Omental fat pad (tissue), 4 donors: ENCODE results near the gene PON1. TPM values are rescaled to one million over a fixed set of nuclear protein-coding genes. Genes with fewer than 3 reads are reported as not detected.

Experiments
- ATAC-seq: fragments of 150-250 bp; one replicate; pipeline ENCODE4 v1.9.1; 2016; ENCODE audit warnings: mild to moderate bottlenecking, moderate library complexity; ENCODE audit not compliant: low FRiP score
- DNase-seq: peaks from one replicate; pipeline ENCODE4 v3.0.0-alpha.2; 2019; ENCODE audit warnings: low spot score
- CTCF ChIP-seq, 3 donors: fragments of 450-650 bp; IDR thresholded peaks; one replicate each; pipeline ENCODE4 v1.5.1; 2016 to 2017; ENCODE audit warnings: antibody characterized with exemption in 3 of 3, mild to moderate bottlenecking in 3 of 3, moderate library complexity in 2 of 3
- total RNA-seq, 4 donors: library from RNA; depleted of rRNA; stranded (reverse); fragments of >200 nt; gene quantifications; one replicate each; pipeline ENCODE4 v1.1.0, GENCODE V29; 2016

The PON1 gene
- 1 to 10 TPM in 1 of 4 donors, under 1 TPM in 1, not detected in 2; 0.38 to 2.0 TPM for total RNA-seq

DNA sequence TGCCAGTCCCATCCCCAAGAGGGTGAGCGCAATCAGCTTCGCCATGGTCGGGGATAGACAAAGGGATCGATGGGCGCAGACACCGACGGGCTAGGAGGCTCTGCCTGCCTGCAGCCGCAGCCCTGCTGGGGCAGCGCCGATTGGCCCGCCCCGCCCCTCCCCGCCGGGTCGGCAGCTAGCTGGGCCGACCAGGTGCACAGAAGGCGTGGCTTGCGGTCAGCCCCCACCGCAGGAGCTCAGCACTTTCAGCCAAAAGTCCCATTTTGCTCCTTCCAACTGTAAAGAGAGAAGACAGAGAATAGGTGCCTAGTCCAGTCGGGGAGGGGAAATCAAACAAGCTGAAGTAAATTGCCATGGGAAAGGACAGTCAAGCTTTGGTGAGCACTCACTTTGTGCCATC lies at the start of gene PON1:
Gene PON1, minus strand, starts transcription at position 102 of the 400 bp plus-strand sequence. Its CDS starts 57 bp downstream, at position 45.
- ATAC-seq (no peak), DNase-seq (no peak)
- TF ChIP-seq CTCF (IDR thresholded peaks at IDR 0.05), result no peak

DNA sequence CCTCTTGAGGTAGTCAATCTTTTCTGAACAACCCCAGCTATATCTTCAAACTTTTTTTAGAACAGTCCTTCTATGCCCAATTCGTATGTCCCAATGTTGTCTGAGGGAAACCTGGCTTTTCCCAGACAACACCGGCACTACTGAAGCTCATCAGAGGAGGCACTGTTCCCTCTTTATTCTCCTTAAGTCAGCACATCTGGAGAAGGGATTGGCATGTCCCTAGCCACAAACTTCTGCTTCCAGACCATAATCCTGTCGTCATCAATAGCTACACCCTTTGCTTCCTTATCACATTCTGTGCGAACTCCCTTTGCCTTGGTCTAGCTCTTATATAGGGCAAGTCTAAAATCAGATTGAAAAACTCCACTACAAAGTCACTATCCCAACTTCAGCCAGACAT lies 49.0 kb upstream of the PON1 start:
- TF ChIP-seq CTCF (IDR thresholded peaks at IDR 0.05), result no peak
- DNase-seq (no peak), ATAC-seq (no peak)

GRCh38 chr7:95368235-95368634 lies 43.9 kb upstream of the PON1 start:
- DNase-seq, result no peak
- no peak for ATAC-seq
- no peak for TF ChIP-seq CTCF (IDR thresholded peaks at IDR 0.05)

- ATAC-seq (no peak), DNase-seq (no peak)
- no peak for TF ChIP-seq CTCF (IDR thresholded peaks at IDR 0.05)
These were observed 43.3 kb upstream of the PON1 start for GRCh38 chr7:95367606-95368005.

- no peak for TF ChIP-seq CTCF (IDR thresholded peaks at IDR 0.05)
- DNase-seq, result no peak
- ATAC-seq, result no peak
These were observed 40.8 kb upstream of the PON1 start for GRCh38 chr7:95365151-95365550.

GRCh38 chr7:95357623-95358022 lies 33.3 kb upstream of the PON1 start:
- DNase-seq (no peak), ATAC-seq (no peak)
- TF ChIP-seq CTCF (IDR thresholded peaks at IDR 0.05), result no peak

- DNase-seq (no peak), ATAC-seq (no peak)
- no peak for TF ChIP-seq CTCF (IDR thresholded peaks at IDR 0.05)
These were observed 18.4 kb upstream of the PON1 start for GRCh38 chr7:95342642-95343307.
